OCI-LY7 (cell line): ENCODE results near the gene CETP. TPM values are rescaled to one million over a fixed set of nuclear protein-coding genes. Genes with fewer than 3 reads are reported as not detected.

ENCODE experiments used
- BruUV-seq: library from RNA; stranded (reverse); fragments of 400-500 nt; replicated peaks from 2 replicates; lab custom pipeline; 2021; lab: Mats Ljungman, UMichigan
- CTCF ChIA-PET: fragments of 300-600 bp; sonication (Branson Sonifier 250); formaldehyde crosslinking; loops from one replicate; lab custom pipeline; 2022; ENCODE audit warnings: antibody characterized with exemption; ENCODE audit not compliant: unreplicated experiment; lab: Charles Lee
- POLR2A ChIA-PET: fragments of 300-600 bp; sonication (Branson Sonifier 250); formaldehyde crosslinking; loops from one replicate; lab custom pipeline; 2022; ENCODE audit warnings: antibody characterized with exemption; lab: Charles Lee
- DNase-seq: peaks from one replicate; pipeline ENCODE4 v3.0.0-alpha.2; 2015; ENCODE audit warnings: low spot score
- H2AFZ ChIP-seq: fragments of 200-600 bp; sonication (generic), shearing (Covaris generic); 2 replicates; pipeline ENCODE4 v1.6.1; 2014; ENCODE audit warnings: mild to moderate bottlenecking, antibody characterized with exemption, low read length, moderate library complexity
- H3K27ac ChIP-seq: fragments of 200-600 bp; sonication (generic); 2 replicates; pipeline ENCODE4 v1.5.1; 2014; ENCODE audit warnings: mixed run types, low read depth, mild to moderate bottlenecking, moderate library complexity, low read length, inconsistent platforms; ENCODE audit not compliant: poor library complexity, severe bottlenecking
- H3K36me3 ChIP-seq: fragments of 200-600 bp; sonication (generic); 2 replicates; pipeline ENCODE4 v1.6.1; 2014; ENCODE audit warnings: mild to moderate bottlenecking, antibody characterized with exemption, low read length, moderate library complexity, mixed read lengths; ENCODE audit not compliant: insufficient read depth
- H3K4me1 ChIP-seq: fragments of 200-600 bp; sonication (generic); 2 replicates; pipeline ENCODE4 v1.5.1; 2014; ENCODE audit warnings: mild to moderate bottlenecking, low read length; ENCODE audit not compliant: insufficient read depth, poor library complexity, severe bottlenecking
- H3K4me2 ChIP-seq: fragments of 200-600 bp; sonication (generic); 2 replicates; pipeline ENCODE4 v1.6.1; 2014; ENCODE audit warnings: mild to moderate bottlenecking, low read length
- H3K4me3 ChIP-seq: fragments of 200-600 bp; sonication (generic); 2 replicates; pipeline ENCODE4 v1.5.1; 2014; ENCODE audit warnings: mild to moderate bottlenecking, low read depth, low read length; ENCODE audit not compliant: poor library complexity, severe bottlenecking
- H3K79me2 ChIP-seq: fragments of 200-600 bp; sonication (generic); 2 replicates; pipeline ENCODE4 v1.6.1; 2016; ENCODE audit warnings: low read depth, mild to moderate bottlenecking, low read length, moderate library complexity, mixed read lengths; ENCODE audit not compliant: insufficient read depth
- H3K9me2 ChIP-seq: fragments of 200-600 bp; sonication (generic); 2 replicates; pipeline ENCODE4 v1.6.1; 2016; ENCODE audit warnings: mild to moderate bottlenecking, low read length, mixed read lengths; ENCODE audit not compliant: insufficient read depth
- H3K9me3 ChIP-seq: fragments of 200-600 bp; sonication (generic); 2 replicates; pipeline ENCODE4 v1.6.1; 2014; ENCODE audit warnings: mild to moderate bottlenecking, mixed run types, low read length, mixed read lengths
- H4K20me1 ChIP-seq: fragments of 200-600 bp; sonication (generic); 2 replicates; pipeline ENCODE4 v1.6.1; 2014; ENCODE audit warnings: mild to moderate bottlenecking, antibody characterized with exemption, low read length, moderate library complexity, mixed read lengths; ENCODE audit not compliant: insufficient read depth
- CTCF ChIP-seq: fragments of 200-600 bp; sonication (generic); conservative IDR thresholded peaks from 2 replicates; pipeline ENCODE4 v1.5.1; 2014; ENCODE audit warnings: mild to moderate bottlenecking, antibody characterized with exemption, low read length, moderate library complexity, mixed read lengths
- EZH2phosphoT487 ChIP-seq: fragments of 200-600 bp; sonication (generic); IDR thresholded peaks from 2 replicates; pipeline ENCODE4 v1.6.1; 2018; ENCODE audit warnings: low read depth, borderline replicate concordance, mild to moderate bottlenecking, mixed run types, antibody characterized with exemption, low read length, moderate library complexity, mixed read lengths
- intact Hi-C: fragments of 100-400 bp; cut with micrococcal nuclease; formaldehyde crosslinking; loops from one replicate; pipeline ENCODE4 v1.10.0; 2022; ENCODE audit not compliant: unreplicated experiment
- total RNA-seq, 2 experiments: library from RNA; depleted of rRNA in 1 of 2; stranded (reverse); fragments of >200 nt in 1 of 2; shearing (Covaris generic) in 1 of 2; gene quantifications; 2 replicates each; pipeline ENCODE4 v1.2.3, GENCODE V29; 2014 to 2022

The CETP gene
- total RNA-seq, 2 experiments from 2014 or later, result 0.54 to 0.65 TPM

GRCh38 chr16:56946767-56947603, 14.8 kb upstream of the CETP start:
- no TSS peak for BruUV-seq
- no peak for DNase-seq

GRCh38 chr16:56947604-56947995, 14.2 kb upstream of the CETP start:
- Histone ChIP-seq H2AFZ (no peak overlapping the region), H3K4me3 (no peak overlapping the region), H3K4me2 (no peak overlapping the region), H3K36me3 (peaks cover 58% of the 10 kb centered on the region), H3K9me2 (no peaks in the 10 kb centered on the region), H3K4me1 (peaks cover 33% of the 10 kb centered on the region), H3K79me2 (no peaks in the 10 kb centered on the region), H4K20me1 (no peaks in the 10 kb centered on the region), H3K27ac (peak overlapping the region; percentile 19), H3K9me3 (no peaks in the 10 kb centered on the region)
- ChIA-PET CTCF (no interaction called here), POLR2A (interaction anchor here (0.6 to 1.4 kb wide), 8 partner anchors 9 to 91 kb away, joined by 3 to 9 read pairs (median 4); no protein-coding TSS in a partner anchor)
- TF ChIP-seq EZH2phosphoT487 (no peak), CTCF (no peak)
- no TSS peak for BruUV-seq
- intact Hi-C loops, result no loop called here
- no peak for DNase-seq

More at GRCh38 chr16:56946767-56947603, 14.8 kb upstream of the CETP start:
- H3K4me2 ChIP-seq, result no peak overlapping the region
- H3K9me2 ChIP-seq, result no peaks in the 10 kb centered on the region
- H3K79me2 ChIP-seq, result no peaks in the 10 kb centered on the region; the same call in 1 of the 2 replicates
- intact Hi-C loops, result no loop called here
- TF ChIP-seq EZH2phosphoT487 (no peak), CTCF (no peak)
- no peaks in the 10 kb centered on the region for H4K20me1 ChIP-seq
- no peak overlapping the region for H3K4me3 ChIP-seq
- H3K9me3 ChIP-seq, result no peaks in the 10 kb centered on the region
- CTCF ChIA-PET, result no interaction called here
- H3K4me1 ChIP-seq, result peaks cover 32% of the 10 kb centered on the region
- H3K36me3 ChIP-seq, result peaks cover 64% of the 10 kb centered on the region
- H3K27ac ChIP-seq, result peak overlapping the region; percentile 19
- no peak overlapping the region for H2AFZ ChIP-seq
- POLR2A ChIA-PET, result interaction anchor here (0.6 to 1.8 kb wide), 10 partner anchors 8 to 91 kb away, joined by 3 to 9 read pairs (median 4); no protein-coding TSS in a partner anchor

GRCh38 chr16:56948234-56948633, 13.5 kb upstream of the CETP start:
- CTCF ChIA-PET, result no interaction called here
- POLR2A ChIA-PET, result interaction anchor here (1.1 to 1.4 kb wide), 3 partner anchors 11 to 81 kb away, joined by 3 to 6 read pairs (median 3); no protein-coding TSS in a partner anchor

More at GRCh38 chr16:56948234-56948633, 13.5 kb upstream of the CETP start:
- Histone ChIP-seq H4K20me1 (no peaks in the 10 kb centered on the region), H3K79me2 (no peaks in the 10 kb centered on the region), H3K9me3 (no peaks in the 10 kb centered on the region), H3K9me2 (no peaks in the 10 kb centered on the region), H3K4me1 (peaks cover 36% of the 10 kb centered on the region), H3K36me3 (peaks cover 52% of the 10 kb centered on the region), H3K4me2 (no peak overlapping the region), H3K4me3 (no peak overlapping the region), H3K27ac (no peak overlapping the region), H2AFZ (no peak overlapping the region)
- intact Hi-C loops, result no loop called here
- no peak for DNase-seq
- TF ChIP-seq EZH2phosphoT487 (no peak), CTCF (no peak)
- BruUV-seq, result no TSS peak
